ENCODE measurements around the gene KRTAP10-4.
"Not testable (repeated sequence)": the region's sequence is repeated elsewhere in the genome, so short reads cannot be mapped to it uniquely, and the experiment has no call there.

KRTAP10-4 gene

GRCh38 chr21:44596068-44596725 is 22.7 kb downstream of the KRTAP10-4 start:
- no peak for DNase-seq

GRCh38 chr21:44598061-44598460 is 24.5 kb downstream of the KRTAP10-4 start:
- DNase-seq, result no peak

GRCh38 chr21:44599264-44600029 is 25.9 kb downstream of the KRTAP10-4 start:
- DNase-seq, result no peak

- not testable (repeated sequence) for DNase-seq
Observed at GRCh38 chr21:44600118-44600978, 26.8 kb downstream of the KRTAP10-4 start, which contains the start of gene KRTAP10-7. Gene KRTAP10-7, plus strand, starts transcription at chr21:44600597. Its CDS starts 25 bp downstream, at chr21:44600622.

- DNase-seq, result not testable (repeated sequence)
Observed at GRCh38 chr21:44601091-44601490, 27.6 kb downstream of the KRTAP10-4 start.

GRCh38 chr21:44601596-44602462 is 28.3 kb downstream of the KRTAP10-4 start:
- no peak for DNase-seq

- no peak for DNase-seq
Observed at GRCh38 chr21:44602463-44602850, 28.9 kb downstream of the KRTAP10-4 start.

GRCh38 chr21:44603109-44603875 is 29.8 kb downstream of the KRTAP10-4 start:
- DNase-seq, result no peak

GRCh38 chr21:44603911-44604310 is 30.4 kb downstream of the KRTAP10-4 start:
- DNase-seq, result no peak

- DNase-seq, result no peak
Observed at GRCh38 chr21:44606495-44606894, 33.0 kb downstream of the KRTAP10-4 start.

GRCh38 chr21:44609193-44609592 is 35.7 kb downstream of the KRTAP10-4 start:
- DNase-seq, result no peak

GRCh38 chr21:44610157-44610843 is 36.8 kb downstream of the KRTAP10-4 start:
- DNase-seq, result not testable (repeated sequence)

GRCh38 chr21:44611551-44611950 is 38.0 kb downstream of the KRTAP10-4 start:
- DNase-seq, result no peak

- DNase-seq, result no peak
Observed at GRCh38 chr21:44612029-44612486, 38.5 kb downstream of the KRTAP10-4 start, which contains the start of gene KRTAP10-8. Gene KRTAP10-8, plus strand, starts transcription at chr21:44612079. Its CDS starts 22 bp downstream, at chr21:44612101.

- DNase-seq, result no peak
Observed at GRCh38 chr21:44612669-44613229, 39.2 kb downstream of the KRTAP10-4 start.

GRCh38 chr21:44613386-44614155 is 40.0 kb downstream of the KRTAP10-4 start:
- no peak for DNase-seq

GRCh38 chr21:44614161-44614631 is 40.7 kb downstream of the KRTAP10-4 start:
- no peak for DNase-seq

GRCh38 chr21:44614961-44615391 is 41.4 kb downstream of the KRTAP10-4 start:
- DNase-seq, result no peak
